GM10248 (cell line): Measurements from ENCODE around the gene ZNF835.

Experiments used
- CTCF ChIA-PET: fragments of 300-600 bp; sonication (Branson Sonifier 250); formaldehyde crosslinking; extraction: SDS; loops from one replicate; lab custom pipeline; 2021; ENCODE audit warnings: antibody characterized with exemption; lab: Yijun Ruan, JAX
- POLR2A ChIA-PET: fragments of 350-650 bp; sonication (Branson Sonifier 250); formaldehyde crosslinking; extraction: SDS; loops from one replicate; lab custom pipeline; 2020; ENCODE audit warnings: antibody characterized with exemption; lab: Yijun Ruan, JAX
- DNase-seq: peaks from one replicate; pipeline ENCODE4 v3.0.0; 2012; ENCODE audit errors: extremely low spot score
- TF ChIP-seq, protein P1 (sequence below): IDR thresholded peaks from 2 replicates; pipeline ENCODE4 v1.5.1; 2012; ENCODE audit warnings: mild to moderate bottlenecking, low read depth; ENCODE audit errors: extremely low read depth, missing control alignments, control extremely low read depth

ZNF835 gene

GRCh38 chr19:56625708-56626107 is 45.8 kb downstream of the ZNF835 start:
- TF ChIP-seq, protein P1, sequence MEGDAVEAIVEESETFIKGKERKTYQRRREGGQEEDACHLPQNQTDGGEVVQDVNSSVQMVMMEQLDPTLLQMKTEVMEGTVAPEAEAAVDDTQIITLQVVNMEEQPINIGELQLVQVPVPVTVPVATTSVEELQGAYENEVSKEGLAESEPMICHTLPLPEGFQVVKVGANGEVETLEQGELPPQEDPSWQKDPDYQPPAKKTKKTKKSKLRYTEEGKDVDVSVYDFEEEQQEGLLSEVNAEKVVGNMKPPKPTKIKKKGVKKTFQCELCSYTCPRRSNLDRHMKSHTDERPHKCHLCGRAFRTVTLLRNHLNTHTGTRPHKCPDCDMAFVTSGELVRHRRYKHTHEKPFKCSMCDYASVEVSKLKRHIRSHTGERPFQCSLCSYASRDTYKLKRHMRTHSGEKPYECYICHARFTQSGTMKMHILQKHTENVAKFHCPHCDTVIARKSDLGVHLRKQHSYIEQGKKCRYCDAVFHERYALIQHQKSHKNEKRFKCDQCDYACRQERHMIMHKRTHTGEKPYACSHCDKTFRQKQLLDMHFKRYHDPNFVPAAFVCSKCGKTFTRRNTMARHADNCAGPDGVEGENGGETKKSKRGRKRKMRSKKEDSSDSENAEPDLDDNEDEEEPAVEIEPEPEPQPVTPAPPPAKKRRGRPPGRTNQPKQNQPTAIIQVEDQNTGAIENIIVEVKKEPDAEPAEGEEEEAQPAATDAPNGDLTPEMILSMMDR = no peak
- ChIA-PET CTCF (no interaction called here), POLR2A (no interaction called here)
- DNase-seq = no peak

DNA sequence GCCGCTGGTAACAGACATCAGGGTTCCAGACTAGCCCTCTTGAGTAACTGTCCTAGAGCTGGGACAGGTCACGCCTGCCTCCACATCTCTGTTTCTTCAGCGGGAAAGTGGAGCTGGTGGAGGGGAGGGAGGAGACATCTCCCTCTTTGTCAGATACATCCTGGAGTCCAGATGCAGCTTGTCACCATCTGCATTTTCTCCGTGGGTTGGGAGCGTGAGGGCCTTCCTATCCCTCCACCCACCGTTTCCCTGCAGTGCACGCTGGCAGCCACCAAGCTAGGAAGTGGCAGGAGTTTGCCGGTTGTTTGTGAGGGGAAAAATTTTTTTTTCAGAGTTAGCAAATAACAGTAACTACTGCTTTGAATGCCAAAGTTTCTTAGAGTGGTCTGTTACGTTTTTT is 48.6 kb downstream of the ZNF835 start:
- DNase-seq = no peak
- ChIA-PET POLR2A (no interaction called here), CTCF (no interaction called here)
- TF ChIP-seq, protein P1 = no peak

DNA sequence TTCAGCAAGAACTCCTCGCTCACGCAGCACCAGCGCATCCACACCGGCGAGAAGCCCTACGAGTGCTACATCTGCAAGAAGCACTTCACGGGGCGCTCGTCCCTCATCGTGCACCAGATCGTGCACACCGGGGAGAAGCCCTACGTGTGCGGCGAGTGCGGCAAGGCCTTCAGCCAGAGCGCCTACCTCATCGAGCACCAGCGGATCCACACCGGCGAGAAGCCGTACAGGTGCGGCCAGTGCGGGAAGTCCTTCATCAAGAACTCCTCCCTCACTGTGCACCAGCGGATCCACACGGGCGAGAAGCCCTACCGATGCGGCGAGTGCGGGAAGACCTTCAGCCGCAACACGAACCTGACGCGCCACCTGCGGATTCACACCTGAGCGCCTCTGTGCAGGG is 49.2 kb downstream of the ZNF835 start:
- ChIA-PET CTCF (no interaction called here), POLR2A (no interaction called here)
- no peak for DNase-seq
- TF ChIP-seq, protein P1 = no peak

- ChIA-PET CTCF (no interaction called here), POLR2A (no interaction called here)
- TF ChIP-seq, protein P1 = no peak
- no peak for DNase-seq
Observed at GRCh38 chr19:56619121-56619520, 52.4 kb downstream of the ZNF835 start.

- ChIA-PET POLR2A (no interaction called here), CTCF (interaction anchor here (1.2 kb wide), 1 partner anchor 72 kb away, joined by 3 read pairs; no protein-coding TSS in a partner anchor)
- DNase-seq = no peak
- TF ChIP-seq, protein P1 = no peak
Observed at GRCh38 chr19:56617531-56617930, 54.0 kb downstream of the ZNF835 start.

DNA sequence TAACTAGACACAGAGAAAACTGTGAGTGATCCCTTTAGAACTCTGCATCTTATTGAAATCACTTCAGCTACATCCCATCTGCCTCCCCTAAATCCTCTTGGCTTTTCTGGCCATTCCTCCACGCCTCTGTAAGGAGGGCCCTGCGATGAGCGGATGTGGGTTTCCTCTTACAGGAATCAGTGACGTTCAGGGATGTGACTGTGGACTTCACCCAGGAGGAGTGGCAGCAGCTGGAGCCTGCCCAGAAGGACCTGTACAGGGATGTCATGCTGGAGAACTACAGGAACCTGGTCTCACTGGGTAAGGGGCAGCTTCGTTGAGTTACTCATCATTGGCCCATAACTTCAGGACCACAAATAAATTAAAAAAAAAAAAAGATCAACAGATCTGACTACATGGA is 57.9 kb downstream of the ZNF835 start:
- DNase-seq = no peak
- TF ChIP-seq, protein P1 = no peak
- ChIA-PET POLR2A (no interaction called here), CTCF (interaction anchor here (1.6 kb wide), 1 partner anchor 9 kb away, joined by 6 read pairs; no protein-coding TSS in a partner anchor)

GRCh38 chr19:56612737-56613136 is 58.8 kb downstream of the ZNF835 start:
- DNase-seq = no peak
- CTCF ChIA-PET = no interaction called here
- POLR2A ChIA-PET = no interaction called here
- TF ChIP-seq, protein P1 = no peak
